B cell (primary cell): ENCODE measurements around the gene PCDHGC3. TPM values are rescaled to one million over a fixed set of nuclear protein-coding genes. Genes with fewer than 3 reads are reported as not detected.
A peak's percentile ranks its signal among the peaks of the same experiment; 100 is the strongest.

ENCODE experiments used
- ATAC-seq: fragments of 200-7000 bp; cut with Tn5 transposase; one replicate; pipeline ENCODE4 v1.10.0; 2021; ENCODE audit warnings: low read depth, mild to moderate bottlenecking, moderate number of reproducible peaks, moderate library complexity
- CTCF ChIA-PET: fragments of 350-600 bp; sonication (Branson Sonifier 250); formaldehyde crosslinking; loops from one replicate; lab custom pipeline; 2021; ENCODE audit warnings: antibody characterized with exemption, inconsistent platforms; lab: Charles Lee
- POLR2A ChIA-PET: fragments of 350-600 bp; sonication (Branson Sonifier 250); formaldehyde crosslinking; loops from one replicate; lab custom pipeline; 2021; ENCODE audit warnings: antibody characterized with exemption; lab: Charles Lee
- DNase-seq: peaks from one replicate; pipeline ENCODE4 v3.0.0; 2013
- H2AFZ ChIP-seq: 2 replicates; pipeline ENCODE4 v1.6.1; 2012; ENCODE audit warnings: mild to moderate bottlenecking, low read depth, low read length; ENCODE audit not compliant: insufficient read depth, poor library complexity, severe bottlenecking
- H3K27ac ChIP-seq, 2 donors: 1 replicate in 1 of 2; 2 replicates in 1 of 2; pipeline ENCODE4 v1.5.1; 2012 to 2013; ENCODE audit warnings: low read length in 2 of 2, mild to moderate bottlenecking in 2 of 2, moderate library complexity in 1 of 2
- H3K27me3 ChIP-seq, 4 experiments: fragments of 200-600 bp in 1 of 4; sonication (generic) in 1 of 4; replicated peaks in 1 of 4; 1 replicate in 2 of 4; 2 replicates in 2 of 4; pipeline versions ENCODE4 v1.6.1 to v1.7.0; 2013 to 2016; ENCODE audit warnings: low read length in 3 of 4, mild to moderate bottlenecking in 2 of 4, mixed read lengths in 1 of 4, moderate library complexity in 1 of 4; ENCODE audit not compliant: insufficient read depth in 4 of 4, control insufficient read depth in 3 of 4; ENCODE audit errors: control extremely low read depth in 1 of 4
- H3K36me3 ChIP-seq, 2 experiments: replicated peaks in 1 of 2; 1 replicate in 1 of 2; 2 replicates in 1 of 2; pipeline versions ENCODE4 v1.6.1 to v1.7.1; 2013; ENCODE audit warnings: low read length in 1 of 2; ENCODE audit not compliant: insufficient read depth in 2 of 2, control insufficient read depth in 1 of 2; ENCODE audit errors: control extremely low read depth in 1 of 2, extremely low read depth in 1 of 2
- H3K4me1 ChIP-seq, 2 donors: fragments of 200-600 bp in 1 of 2; sonication (generic) in 1 of 2; 1 replicate in 1 of 2; 2 replicates in 1 of 2; pipeline versions ENCODE4 v1.5.1 to v1.6.1; 2013 to 2017; ENCODE audit warnings: low read length in 2 of 2; ENCODE audit not compliant: control insufficient read depth in 2 of 2, insufficient read depth in 2 of 2
- H3K4me2 ChIP-seq: replicated peaks from 2 replicates; pipeline ENCODE3; 2012; ENCODE audit warnings: mild to moderate bottlenecking, low read depth, low read length; ENCODE audit not compliant: poor library complexity, severe bottlenecking
- H3K4me3 ChIP-seq, 5 experiments: fragments of 200-600 bp in 1 of 5; sonication (generic) in 1 of 5; 1 replicate in 3 of 5; 2 replicates in 2 of 5; pipeline versions ENCODE4 v1.5.1 to v1.7.0; 2011 to 2016; ENCODE audit warnings: low read length in 4 of 5, mild to moderate bottlenecking in 4 of 5, low read depth in 2 of 5, control low read depth in 1 of 5, moderate library complexity in 1 of 5; ENCODE audit not compliant: insufficient read depth in 1 of 5; ENCODE audit errors: control extremely low read depth in 1 of 5, extremely low read depth in 1 of 5
- H3K79me2 ChIP-seq: fragments of 200-600 bp; sonication (generic); one replicate; pipeline ENCODE4 v1.6.0; 2016; ENCODE audit warnings: low read length; ENCODE audit not compliant: control insufficient read depth, insufficient read depth
- H3K9ac ChIP-seq: fragments of 200-600 bp; sonication (generic); 2 replicates; pipeline ENCODE4 v1.6.1; 2017; ENCODE audit warnings: mild to moderate bottlenecking, low read length, moderate library complexity
- H3K9me3 ChIP-seq, 3 donors: one replicate each; pipeline versions ENCODE4 v1.6.1 to v1.7.1; 2013; ENCODE audit warnings: low read length in 2 of 3; ENCODE audit not compliant: control insufficient read depth in 2 of 3, insufficient read depth in 1 of 3; ENCODE audit errors: control extremely low read depth in 1 of 3
- H4K20me1 ChIP-seq: 2 replicates; pipeline ENCODE4 v1.6.0; 2012; ENCODE audit warnings: mild to moderate bottlenecking, low read length; ENCODE audit not compliant: insufficient read depth, control insufficient read depth, poor library complexity, severe bottlenecking
- H3K27ac Mint-ChIP-seq: one replicate; pipeline ENCODE4 v1.8.0; 2021; ENCODE audit warnings: mixed read lengths
- H3K27me3 Mint-ChIP-seq: one replicate; pipeline ENCODE4 v1.8.0; 2021; ENCODE audit warnings: mixed read lengths
- H3K4me1 Mint-ChIP-seq: one replicate; pipeline ENCODE4 v1.8.0; 2021; ENCODE audit warnings: mixed read lengths
- H3K4me3 Mint-ChIP-seq: one replicate; pipeline ENCODE4 v1.8.0; 2021; ENCODE audit warnings: mixed read lengths
- H3K9me3 Mint-ChIP-seq: one replicate; pipeline ENCODE4 v1.8.0; 2022; ENCODE audit warnings: mixed read lengths; ENCODE audit not compliant: insufficient read depth
- EZH2 ChIP-seq: IDR thresholded peaks from 2 replicates; pipeline ENCODE4 v1.6.1; 2012; ENCODE audit warnings: borderline replicate concordance, low read depth, mild to moderate bottlenecking, moderate library complexity, low read length; ENCODE audit not compliant: insufficient read depth, poor library complexity, severe bottlenecking
- WGBS: methylation state at CpG from one replicate; pipeline ENCODE4 v1.1.5; 2013; ENCODE audit warnings: missing lambda C conversion rate; ENCODE audit not compliant: insufficient coverage; 5-methylcytosine and 5-hydroxymethylcytosine counted together
- intact Hi-C: fragments of 100-400 bp; cut with micrococcal nuclease; formaldehyde crosslinking; loops from one replicate; pipeline ENCODE4 v1.10.0; 2022
- polyA plus RNA-seq: library from polyadenylated mRNA; depleted of rRNA; stranded (reverse); fragments of >200 nt; gene quantifications from 2 replicates; pipeline ENCODE4 v1.2.3, GENCODE V29; 2012
- total RNA-seq, 2 donors: library from RNA; stranded (reverse); fragments of 120-200 nt in 1 of 2; gene quantifications; 1 replicate in 1 of 2; 2 replicates in 1 of 2; pipeline versions ENCODE4 v1.2.3 to v1.2.4, GENCODE V29; 2013 to 2022
- TF ChIP-seq, protein P1 (sequence below): fragments of 200-600 bp; IDR thresholded peaks from one replicate; pipeline ENCODE4 v1.8.0; 2022; ENCODE audit warnings: antibody characterized with exemption, mild to moderate bottlenecking

PCDHGC3 gene
- total and polyA plus RNA-seq, 2 donors (not counting 1 experiment from before 2014, with no cell fraction given) = 0.88 to 2.0 TPM

DNA sequence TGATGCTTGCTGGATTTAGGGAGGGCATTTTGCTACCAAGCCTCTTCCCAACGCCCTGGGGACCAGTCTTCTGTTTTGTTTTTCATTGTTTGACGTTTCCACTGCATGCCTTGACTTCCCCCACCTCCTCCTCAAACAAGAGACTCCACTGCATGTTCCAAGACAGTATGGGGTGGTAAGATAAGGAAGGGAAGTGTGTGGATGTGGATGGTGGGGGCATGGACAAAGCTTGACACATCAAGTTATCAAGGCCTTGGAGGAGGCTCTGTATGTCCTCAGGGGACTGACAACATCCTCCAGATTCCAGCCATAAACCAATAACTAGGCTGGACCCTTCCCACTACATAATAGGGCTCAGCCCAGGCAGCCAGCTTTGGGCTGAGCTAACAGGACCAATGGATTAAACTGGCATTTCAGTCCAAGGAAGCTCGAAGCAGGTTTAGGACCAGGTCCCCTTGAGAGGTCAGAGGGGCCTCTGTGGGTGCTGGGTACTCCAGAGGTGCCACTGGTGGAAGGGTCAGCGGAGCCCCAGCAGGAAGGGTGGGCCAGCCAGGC lies 36.1 kb downstream of the PCDHGC3 start:
- Histone ChIP-seq H3K4me3 (peak overlapping the region in 1 of 5 experiments; percentile 64), H3K27me3 (no peaks in the 10 kb centered on the region), H3K4me2 (peak overlapping the region; percentile 86), H3K36me3 (peaks cover 0 to 23% of the 10 kb centered on the region in 2 experiments), H3K79me2 (no peaks in the 10 kb centered on the region), H4K20me1 (peaks cover 5% of the 10 kb centered on the region), H3K9ac (no peak overlapping the region), H3K9me3 (peaks cover 0 to 13% (median 0%) of the 10 kb centered on the region in 3 donors), H3K4me1 (peaks cover 58 to 95% of the 10 kb centered on the region in 2 donors), H2AFZ (peak overlapping the region; percentile 39), H3K27ac (peak overlapping the region in 1 of 2 donors; percentile 0)
- CTCF ChIA-PET = interaction anchor here (0.5 to 12.8 kb wide), 16 partner anchors 10 to 191 kb away, joined by 3 to 176 read pairs (median 10); partner anchors contain the start of genes PCDHGA11, PCDHGA12, PCDHGC3 and PCDHGC4
- H3K27me3 Mint-ChIP-seq = no peaks in the 10 kb centered on the region
- 85% methylated on average over 2 of the region's 4 CpGs for WGBS
- H3K9me3 Mint-ChIP-seq = peaks cover 3% of the 10 kb centered on the region
- H3K27ac Mint-ChIP-seq = peak overlapping the region; percentile 69
- H3K4me1 Mint-ChIP-seq = peaks cover 91% of the 10 kb centered on the region
- intact Hi-C loops = loop anchor here (1.0 to 2.0 kb wide), 4 partner anchors 12 to 191 kb away; partner anchors contain the start of gene TAF7
- ATAC-seq (no peak), DNase-seq (no peak)
- POLR2A ChIA-PET = interaction anchor here (0.6 to 1.3 kb wide), 2 partner anchors 19 to 30 kb away, joined by 3 to 6 read pairs; no protein-coding TSS in a partner anchor
- peak overlapping the region; percentile 92 for H3K4me3 Mint-ChIP-seq
- no peak for TF ChIP-seq EZH2

DNA sequence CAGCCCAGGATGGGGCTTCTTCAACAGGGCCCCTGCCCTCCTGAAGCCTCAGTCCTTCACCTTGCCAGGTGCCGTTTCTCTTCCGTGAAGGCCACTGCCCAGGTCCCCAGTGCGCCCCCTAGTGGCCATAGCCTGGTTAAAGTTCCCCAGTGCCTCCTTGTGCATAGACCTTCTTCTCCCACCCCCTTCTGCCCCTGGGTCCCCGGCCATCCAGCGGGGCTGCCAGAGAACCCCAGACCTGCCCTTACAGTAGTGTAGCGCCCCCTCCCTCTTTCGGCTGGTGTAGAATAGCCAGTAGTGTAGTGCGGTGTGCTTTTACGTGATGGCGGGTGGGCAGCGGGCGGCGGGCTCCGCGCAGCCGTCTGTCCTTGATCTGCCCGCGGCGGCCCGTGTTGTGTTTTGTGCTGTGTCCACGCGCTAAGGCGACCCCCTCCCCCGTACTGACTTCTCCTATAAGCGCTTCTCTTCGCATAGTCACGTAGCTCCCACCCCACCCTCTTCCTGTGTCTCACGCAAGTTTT lies 36.7 kb downstream of the PCDHGC3 start:
- 12% methylated on average over 15 of the region's 28 CpGs for WGBS
- H3K4me1 Mint-ChIP-seq = peaks cover 85% of the 10 kb centered on the region
- CTCF ChIA-PET = interaction anchor here (0.6 to 12.8 kb wide), 20 partner anchors 11 to 192 kb away, joined by 3 to 176 read pairs (median 4); partner anchors contain the start of genes PCDHGA10, PCDHGA11, PCDHGA12 and PCDHGC3

More for the DNA sequence above, 36.7 kb downstream of the PCDHGC3 start:
- no peaks in the 10 kb centered on the region for H3K27me3 Mint-ChIP-seq
- peak overlapping the region; percentile 86 for H3K4me2 ChIP-seq
- peak overlapping the region; percentile 60 for H3K9ac ChIP-seq
- H3K27ac Mint-ChIP-seq = peak overlapping the region; percentile 56
- peaks cover 0 to 29% of the 10 kb centered on the region in 2 experiments for H3K36me3 ChIP-seq
- no peak for TF ChIP-seq EZH2
- TF ChIP-seq, protein P1, sequence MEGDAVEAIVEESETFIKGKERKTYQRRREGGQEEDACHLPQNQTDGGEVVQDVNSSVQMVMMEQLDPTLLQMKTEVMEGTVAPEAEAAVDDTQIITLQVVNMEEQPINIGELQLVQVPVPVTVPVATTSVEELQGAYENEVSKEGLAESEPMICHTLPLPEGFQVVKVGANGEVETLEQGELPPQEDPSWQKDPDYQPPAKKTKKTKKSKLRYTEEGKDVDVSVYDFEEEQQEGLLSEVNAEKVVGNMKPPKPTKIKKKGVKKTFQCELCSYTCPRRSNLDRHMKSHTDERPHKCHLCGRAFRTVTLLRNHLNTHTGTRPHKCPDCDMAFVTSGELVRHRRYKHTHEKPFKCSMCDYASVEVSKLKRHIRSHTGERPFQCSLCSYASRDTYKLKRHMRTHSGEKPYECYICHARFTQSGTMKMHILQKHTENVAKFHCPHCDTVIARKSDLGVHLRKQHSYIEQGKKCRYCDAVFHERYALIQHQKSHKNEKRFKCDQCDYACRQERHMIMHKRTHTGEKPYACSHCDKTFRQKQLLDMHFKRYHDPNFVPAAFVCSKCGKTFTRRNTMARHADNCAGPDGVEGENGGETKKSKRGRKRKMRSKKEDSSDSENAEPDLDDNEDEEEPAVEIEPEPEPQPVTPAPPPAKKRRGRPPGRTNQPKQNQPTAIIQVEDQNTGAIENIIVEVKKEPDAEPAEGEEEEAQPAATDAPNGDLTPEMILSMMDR = peak; percentile 85
- POLR2A ChIA-PET = interaction anchor here (0.5 kb wide), 1 partner anchor 80 kb away, joined by 3 read pairs; no protein-coding TSS in a partner anchor
- peaks cover 9% of the 10 kb centered on the region for H4K20me1 ChIP-seq
- H3K27ac ChIP-seq = peak overlapping the region in 1 of 2 donors; percentile 0
- intact Hi-C loops = loop anchor here (2.0 kb wide), 2 partner anchors 20 to 192 kb away; partner anchors contain the start of gene TAF7
- H3K9me3 ChIP-seq = peaks cover 0 to 13% (median 0%) of the 10 kb centered on the region in 3 donors
- peak overlapping the region; percentile 92 for H3K4me3 Mint-ChIP-seq
- DNase-seq (peak; percentile 77), ATAC-seq (peak; percentile 7)
- peaks cover 58 to 89% of the 10 kb centered on the region in 2 donors for H3K4me1 ChIP-seq
- peak overlapping the region; percentile 39 for H2AFZ ChIP-seq
- H3K79me2 ChIP-seq = no peaks in the 10 kb centered on the region
- peaks cover 3% of the 10 kb centered on the region for H3K9me3 Mint-ChIP-seq
- H3K4me3 ChIP-seq = peak overlapping the region; percentile 31 to 74 (median 60)
- no peaks in the 10 kb centered on the region for H3K27me3 ChIP-seq
